ENCODE results near the gene EEF1G.

DNA sequence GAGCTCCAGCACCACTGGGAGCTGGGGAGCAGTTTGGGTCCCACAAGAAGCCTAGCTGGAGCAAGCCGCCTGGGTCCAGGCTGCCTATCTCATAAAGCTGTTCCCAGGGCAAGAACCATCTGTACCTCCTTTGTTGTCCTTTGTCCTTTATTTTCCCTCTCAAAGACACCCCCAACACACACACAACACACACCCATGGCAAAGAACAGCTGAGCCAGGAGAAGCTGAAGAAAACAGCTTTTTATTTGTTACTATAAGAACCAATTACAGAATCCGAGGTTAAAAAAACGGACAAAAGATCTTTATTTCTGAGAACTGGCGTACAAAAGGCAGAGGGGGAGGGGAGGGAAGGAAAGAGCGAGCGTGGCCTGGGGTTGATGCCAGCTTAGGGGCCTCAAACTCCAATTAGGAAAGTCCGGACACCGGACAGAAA lies 19.3 kb upstream of the EEF1G start:
- TF ChIP-seq, protein P1, sequence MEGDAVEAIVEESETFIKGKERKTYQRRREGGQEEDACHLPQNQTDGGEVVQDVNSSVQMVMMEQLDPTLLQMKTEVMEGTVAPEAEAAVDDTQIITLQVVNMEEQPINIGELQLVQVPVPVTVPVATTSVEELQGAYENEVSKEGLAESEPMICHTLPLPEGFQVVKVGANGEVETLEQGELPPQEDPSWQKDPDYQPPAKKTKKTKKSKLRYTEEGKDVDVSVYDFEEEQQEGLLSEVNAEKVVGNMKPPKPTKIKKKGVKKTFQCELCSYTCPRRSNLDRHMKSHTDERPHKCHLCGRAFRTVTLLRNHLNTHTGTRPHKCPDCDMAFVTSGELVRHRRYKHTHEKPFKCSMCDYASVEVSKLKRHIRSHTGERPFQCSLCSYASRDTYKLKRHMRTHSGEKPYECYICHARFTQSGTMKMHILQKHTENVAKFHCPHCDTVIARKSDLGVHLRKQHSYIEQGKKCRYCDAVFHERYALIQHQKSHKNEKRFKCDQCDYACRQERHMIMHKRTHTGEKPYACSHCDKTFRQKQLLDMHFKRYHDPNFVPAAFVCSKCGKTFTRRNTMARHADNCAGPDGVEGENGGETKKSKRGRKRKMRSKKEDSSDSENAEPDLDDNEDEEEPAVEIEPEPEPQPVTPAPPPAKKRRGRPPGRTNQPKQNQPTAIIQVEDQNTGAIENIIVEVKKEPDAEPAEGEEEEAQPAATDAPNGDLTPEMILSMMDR (IDR thresholded peaks at IDR 0.05; ENCODE audit: poor library complexity, severe bottlenecking): no peak
- TF ChIP-seq EZH2 (IDR thresholded peaks at IDR 0.05; ENCODE audit: borderline replicate concordance, insufficient read depth, low read length, poor library complexity, severe bottlenecking) (no peak), POLR2AphosphoS5 (IDR thresholded peaks at IDR 0.05) (no peak)
- TF ChIP-seq, protein P2, sequence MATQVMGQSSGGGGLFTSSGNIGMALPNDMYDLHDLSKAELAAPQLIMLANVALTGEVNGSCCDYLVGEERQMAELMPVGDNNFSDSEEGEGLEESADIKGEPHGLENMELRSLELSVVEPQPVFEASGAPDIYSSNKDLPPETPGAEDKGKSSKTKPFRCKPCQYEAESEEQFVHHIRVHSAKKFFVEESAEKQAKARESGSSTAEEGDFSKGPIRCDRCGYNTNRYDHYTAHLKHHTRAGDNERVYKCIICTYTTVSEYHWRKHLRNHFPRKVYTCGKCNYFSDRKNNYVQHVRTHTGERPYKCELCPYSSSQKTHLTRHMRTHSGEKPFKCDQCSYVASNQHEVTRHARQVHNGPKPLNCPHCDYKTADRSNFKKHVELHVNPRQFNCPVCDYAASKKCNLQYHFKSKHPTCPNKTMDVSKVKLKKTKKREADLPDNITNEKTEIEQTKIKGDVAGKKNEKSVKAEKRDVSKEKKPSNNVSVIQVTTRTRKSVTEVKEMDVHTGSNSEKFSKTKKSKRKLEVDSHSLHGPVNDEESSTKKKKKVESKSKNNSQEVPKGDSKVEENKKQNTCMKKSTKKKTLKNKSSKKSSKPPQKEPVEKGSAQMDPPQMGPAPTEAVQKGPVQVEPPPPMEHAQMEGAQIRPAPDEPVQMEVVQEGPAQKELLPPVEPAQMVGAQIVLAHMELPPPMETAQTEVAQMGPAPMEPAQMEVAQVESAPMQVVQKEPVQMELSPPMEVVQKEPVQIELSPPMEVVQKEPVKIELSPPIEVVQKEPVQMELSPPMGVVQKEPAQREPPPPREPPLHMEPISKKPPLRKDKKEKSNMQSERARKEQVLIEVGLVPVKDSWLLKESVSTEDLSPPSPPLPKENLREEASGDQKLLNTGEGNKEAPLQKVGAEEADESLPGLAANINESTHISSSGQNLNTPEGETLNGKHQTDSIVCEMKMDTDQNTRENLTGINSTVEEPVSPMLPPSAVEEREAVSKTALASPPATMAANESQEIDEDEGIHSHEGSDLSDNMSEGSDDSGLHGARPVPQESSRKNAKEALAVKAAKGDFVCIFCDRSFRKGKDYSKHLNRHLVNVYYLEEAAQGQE (IDR thresholded peaks at IDR 0.05; ENCODE audit: borderline replicate concordance): no peak

Data from neural cell (in vitro differentiated cells).